ENCODE measurements around the gene PLEKHA4.

DNA sequence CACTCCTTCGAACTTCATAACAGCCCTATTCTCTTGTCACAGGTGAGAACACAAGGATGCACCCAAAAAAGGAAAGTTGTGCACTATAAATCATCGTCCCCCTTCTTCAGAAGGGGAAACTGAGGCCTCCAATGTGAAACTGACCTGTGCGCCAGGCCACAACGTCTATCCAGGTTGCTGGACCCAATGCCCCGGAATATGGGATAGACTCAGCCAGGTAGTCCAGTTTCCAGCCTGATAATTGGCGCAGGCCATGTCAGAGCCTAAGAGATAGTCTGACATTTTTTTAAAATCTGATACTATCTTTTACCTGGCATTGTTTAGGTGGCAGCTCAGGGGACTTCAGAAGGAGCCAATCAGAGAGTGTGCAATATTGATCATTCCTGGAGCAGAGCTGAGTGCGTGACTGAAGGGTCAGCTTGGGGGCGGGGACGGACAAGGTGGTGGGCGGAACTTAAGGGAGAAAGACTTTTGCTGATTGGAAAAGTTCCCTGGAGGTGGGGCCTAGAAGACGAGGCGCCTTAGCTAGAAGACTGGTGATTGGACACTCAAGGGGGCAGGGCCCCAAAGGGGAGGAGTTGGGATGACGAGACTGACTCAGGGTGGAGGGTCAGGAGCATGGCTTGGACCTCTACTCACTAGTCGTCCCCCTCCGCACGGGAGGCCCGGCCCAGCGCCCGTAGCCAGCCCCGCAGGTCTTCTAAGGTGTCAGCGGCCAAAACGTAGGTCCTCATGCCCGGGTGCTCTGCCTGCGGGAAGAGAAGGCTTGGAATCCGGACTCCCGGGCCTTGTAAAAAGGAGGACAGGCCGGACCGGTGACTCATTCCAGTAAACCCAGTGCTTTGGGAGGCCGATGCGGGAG is 8.5 kb downstream of the PLEKHA4 start:
- TF ChIP-seq, protein P1, sequence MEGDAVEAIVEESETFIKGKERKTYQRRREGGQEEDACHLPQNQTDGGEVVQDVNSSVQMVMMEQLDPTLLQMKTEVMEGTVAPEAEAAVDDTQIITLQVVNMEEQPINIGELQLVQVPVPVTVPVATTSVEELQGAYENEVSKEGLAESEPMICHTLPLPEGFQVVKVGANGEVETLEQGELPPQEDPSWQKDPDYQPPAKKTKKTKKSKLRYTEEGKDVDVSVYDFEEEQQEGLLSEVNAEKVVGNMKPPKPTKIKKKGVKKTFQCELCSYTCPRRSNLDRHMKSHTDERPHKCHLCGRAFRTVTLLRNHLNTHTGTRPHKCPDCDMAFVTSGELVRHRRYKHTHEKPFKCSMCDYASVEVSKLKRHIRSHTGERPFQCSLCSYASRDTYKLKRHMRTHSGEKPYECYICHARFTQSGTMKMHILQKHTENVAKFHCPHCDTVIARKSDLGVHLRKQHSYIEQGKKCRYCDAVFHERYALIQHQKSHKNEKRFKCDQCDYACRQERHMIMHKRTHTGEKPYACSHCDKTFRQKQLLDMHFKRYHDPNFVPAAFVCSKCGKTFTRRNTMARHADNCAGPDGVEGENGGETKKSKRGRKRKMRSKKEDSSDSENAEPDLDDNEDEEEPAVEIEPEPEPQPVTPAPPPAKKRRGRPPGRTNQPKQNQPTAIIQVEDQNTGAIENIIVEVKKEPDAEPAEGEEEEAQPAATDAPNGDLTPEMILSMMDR (IDR thresholded peaks at IDR 0.05; ENCODE audit: insufficient read depth, low read length, poor library complexity, severe bottlenecking), result no peak
- no peak for TF ChIP-seq EZH2phosphoT487 (conservative IDR thresholded peaks at IDR 0.05; ENCODE audit: low read length)

Measured in SU-DHL-6 (cell line).